Endodermal cell (in vitro differentiated cells): Measurements from ENCODE around the gene NOC4L. TPM values are rescaled to one million over a fixed set of nuclear protein-coding genes. Genes with fewer than 3 reads are reported as not detected.

Experiments
- DNase-seq: peaks from one replicate; pipeline ENCODE4 v3.0.0-alpha.2; 2017
- H3K27ac ChIP-seq: 2 replicates; pipeline ENCODE4 v1.5.1; 2013; ENCODE audit warnings: mild to moderate bottlenecking, low read depth, low read length, moderate library complexity
- H3K27me3 ChIP-seq: 2 replicates; pipeline ENCODE4 v1.6.1; 2013; ENCODE audit warnings: mild to moderate bottlenecking, low read length, moderate library complexity; ENCODE audit not compliant: insufficient read depth, control insufficient read depth, poor library complexity, severe bottlenecking
- H3K36me3 ChIP-seq: 2 replicates; pipeline ENCODE4 v1.7.0; 2013; ENCODE audit warnings: mild to moderate bottlenecking, low read length, moderate library complexity; ENCODE audit not compliant: control insufficient read depth, insufficient read depth
- H3K4me1 ChIP-seq: one replicate; pipeline ENCODE4 v1.7.0; 2013; ENCODE audit warnings: low read length; ENCODE audit not compliant: control insufficient read depth, insufficient read depth
- H3K4me3 ChIP-seq: 2 replicates; pipeline ENCODE4 v1.5.1; 2013; ENCODE audit warnings: mild to moderate bottlenecking, low read length, moderate library complexity
- H3K9ac ChIP-seq: 2 replicates; pipeline ENCODE4 v1.6.1; 2013; ENCODE audit warnings: mild to moderate bottlenecking, low read length, moderate library complexity; ENCODE audit not compliant: poor library complexity, severe bottlenecking; ENCODE audit errors: extremely low read depth
- H3K9me3 ChIP-seq: 2 replicates; pipeline ENCODE4 v1.6.1; 2013; ENCODE audit warnings: mild to moderate bottlenecking, low read length, moderate library complexity; ENCODE audit not compliant: control insufficient read depth
- H3K27ac Mint-ChIP-seq: 2 replicates; pipeline ENCODE4 v1.8.0; 2020; ENCODE audit warnings: mixed read lengths
- H3K27me3 Mint-ChIP-seq: 2 replicates; pipeline ENCODE4 v1.8.0; 2021; ENCODE audit warnings: mild to moderate bottlenecking, mixed read lengths; ENCODE audit not compliant: insufficient read depth
- H3K36me3 Mint-ChIP-seq: 2 replicates; pipeline ENCODE4 v1.8.0; 2020; ENCODE audit warnings: low read depth, mixed read lengths
- H3K4me1 Mint-ChIP-seq: 2 replicates; pipeline ENCODE4 v1.8.0; 2020; ENCODE audit warnings: mixed read lengths
- H3K4me3 Mint-ChIP-seq: 2 replicates; pipeline ENCODE4 v1.8.0; 2020; ENCODE audit warnings: mild to moderate bottlenecking, moderate library complexity, mixed read lengths
- H3K9me3 Mint-ChIP-seq: 2 replicates; pipeline ENCODE4 v1.8.0; 2020; ENCODE audit warnings: mild to moderate bottlenecking, mixed read lengths
- CTCF ChIP-seq: fragments of 200-600 bp; sonication (generic); conservative IDR thresholded peaks from 2 replicates; pipeline ENCODE4 v1.5.0; 2021; ENCODE audit warnings: antibody characterized with exemption, mild to moderate bottlenecking
- WGBS, 2 experiments: methylation state at CpG; one replicate each; pipeline versions ENCODE4 v1.1.5 to v1.1.7; 2013; ENCODE audit warnings: missing lambda C conversion rate in 2 of 2, mixed read lengths in 1 of 2; ENCODE audit not compliant: insufficient coverage in 1 of 2, insufficient read length in 1 of 2; 5-methylcytosine and 5-hydroxymethylcytosine counted together
- total RNA-seq, 2 donors: library from RNA; stranded (reverse); fragmentation: NEBNext Ultra II Directional in 1 of 2; extraction: Animal tissue kit (Norgen Biotek cat#: 25700) in 1 of 2; gene quantifications; 2 replicates in 1 of 2; 3 replicates in 1 of 2; pipeline ENCODE4 v1.2.1, GENCODE V29; 2021

NOC4L gene
- total RNA-seq, 2 donors from 2014 or later = 22.7 to 32.7 TPM

DNA sequence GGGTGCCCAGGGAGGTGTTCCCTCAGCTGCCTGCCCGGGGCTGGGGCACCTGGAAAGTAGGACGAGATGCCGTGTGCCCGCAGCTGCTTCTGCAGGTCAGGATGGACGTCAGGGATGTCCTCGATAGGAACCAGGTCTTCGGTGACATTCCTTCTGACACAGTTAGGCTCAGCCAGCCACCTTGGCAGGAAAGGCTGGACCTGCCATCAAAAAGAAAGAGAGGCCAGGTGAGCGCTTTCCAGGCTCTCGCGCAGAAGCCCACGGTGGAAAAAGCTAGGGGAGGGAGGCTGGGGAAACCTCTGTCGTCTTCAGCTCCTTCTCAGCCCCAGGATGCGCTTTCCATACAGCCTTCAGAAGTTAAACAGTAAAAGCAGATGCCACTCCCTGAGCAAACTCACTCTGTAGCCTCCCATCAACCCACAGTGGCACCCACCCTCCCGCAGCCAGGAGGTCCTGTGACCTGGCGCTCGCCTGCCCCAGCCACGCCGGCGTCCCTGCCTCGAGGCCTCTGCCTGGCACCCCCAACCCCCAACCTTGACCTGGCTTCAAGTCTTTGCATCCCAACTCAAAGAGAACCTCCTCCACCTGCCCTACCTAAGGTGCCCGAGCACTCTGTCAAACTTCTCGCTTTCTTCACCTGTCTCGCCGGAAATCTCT is 1.4 kb upstream of the NOC4L start:
- peak overlapping the region; percentile 78 for H3K4me3 Mint-ChIP-seq
- WGBS, 2 experiments = 88 to 91% methylated on average over 14 to 24 of the region's 24 CpGs
- Histone ChIP-seq H3K9me3 (no peaks in the 10 kb centered on the region), H3K27me3 (no peaks in the 10 kb centered on the region), H3K27ac (no peak overlapping the region), H3K4me3 (peak overlapping the region; percentile 83), H3K36me3 (peaks cover 41% of the 10 kb centered on the region), H3K4me1 (peaks cover 2% of the 10 kb centered on the region), H3K9ac (peak overlapping the region; percentile 20)
- peak overlapping the region; percentile 78 for H3K27ac Mint-ChIP-seq
- peaks cover 5% of the 10 kb centered on the region for H3K27me3 Mint-ChIP-seq
- peaks cover 9% of the 10 kb centered on the region for H3K4me1 Mint-ChIP-seq
- DNase-seq = peak; percentile 49
- no peaks in the 10 kb centered on the region for H3K9me3 Mint-ChIP-seq
- H3K36me3 Mint-ChIP-seq = peaks cover 42% of the 10 kb centered on the region
- no peak for TF ChIP-seq CTCF

DNA sequence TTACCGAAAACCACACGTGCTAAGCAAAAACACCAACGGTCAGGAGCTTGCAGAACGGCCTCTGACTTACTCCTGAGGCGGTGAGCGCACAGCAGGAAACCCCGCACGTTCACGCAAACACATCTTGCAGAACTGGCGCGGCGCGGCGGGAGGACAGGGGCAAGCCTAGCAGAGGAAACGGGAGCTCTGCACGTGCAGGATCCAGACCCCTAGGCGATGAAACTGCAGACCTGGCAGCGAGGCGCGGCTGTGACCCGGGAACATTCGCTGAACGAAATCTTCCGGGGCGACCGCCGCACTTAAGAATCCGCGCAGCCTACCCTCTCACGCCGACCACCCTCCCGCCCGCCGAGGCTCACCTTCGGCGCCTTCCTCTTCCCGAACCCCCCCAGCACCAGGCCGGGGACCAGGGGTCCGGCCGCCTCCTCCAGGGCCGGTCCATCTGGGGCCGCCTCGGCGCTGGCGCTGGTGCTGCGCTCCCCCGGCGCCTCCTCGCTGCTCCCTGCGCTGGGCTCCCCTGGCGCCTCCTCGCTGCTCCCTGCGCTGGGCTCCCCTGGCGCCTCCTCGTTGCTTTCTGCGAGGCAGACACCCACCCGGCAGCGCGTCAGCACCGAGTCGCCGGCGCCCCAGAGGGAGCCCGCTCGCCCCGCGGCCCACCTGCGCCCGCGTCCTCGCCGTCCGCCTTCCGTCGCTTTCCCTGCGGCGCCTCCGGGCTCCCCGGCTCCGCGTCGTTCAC is 753 bp upstream of the NOC4L start:
- Mint-ChIP-seq H3K4me1 (peaks cover 9% of the 10 kb centered on the region), H3K9me3 (peaks cover 2% of the 10 kb centered on the region), H3K4me3 (peak overlapping the region; percentile 78), H3K27ac (peak overlapping the region; percentile 78), H3K27me3 (peaks cover 2% of the 10 kb centered on the region), H3K36me3 (peaks cover 44% of the 10 kb centered on the region)
- Histone ChIP-seq H3K27ac (no peak overlapping the region), H3K36me3 (peaks cover 41% of the 10 kb centered on the region), H3K27me3 (no peaks in the 10 kb centered on the region), H3K9me3 (no peaks in the 10 kb centered on the region), H3K4me1 (peaks cover 2% of the 10 kb centered on the region), H3K4me3 (peak overlapping the region; percentile 83), H3K9ac (peak overlapping the region; percentile 20)
- DNase-seq = peak; percentile 63
- no peak for TF ChIP-seq CTCF
- 4 to 7% methylated on average over 28 to 82 of the region's 82 CpGs for WGBS, 2 experiments

GRCh38 chr12:132144810-132145168 is 532 bp downstream of the NOC4L start:
- peaks cover 9% of the 10 kb centered on the region for H3K4me1 Mint-ChIP-seq
- H3K27ac Mint-ChIP-seq = peak overlapping the region; percentile 77
- H3K27me3 Mint-ChIP-seq = peaks cover 2% of the 10 kb centered on the region
- H3K4me3 Mint-ChIP-seq = peak overlapping the region; percentile 78
- Histone ChIP-seq H3K36me3 (peaks cover 33% of the 10 kb centered on the region), H3K9ac (peak overlapping the region; percentile 75), H3K9me3 (no peaks in the 10 kb centered on the region), H3K4me3 (peak overlapping the region; percentile 82), H3K27me3 (no peaks in the 10 kb centered on the region), H3K27ac (peak overlapping the region; percentile 77), H3K4me1 (peaks cover 2% of the 10 kb centered on the region)
- WGBS, 2 experiments = 7 to 8% methylated on average over 13 to 17 of the region's 17 CpGs
- H3K36me3 Mint-ChIP-seq = peaks cover 37% of the 10 kb centered on the region
- H3K9me3 Mint-ChIP-seq = peaks cover 2% of the 10 kb centered on the region
- no peak for DNase-seq
- no peak for TF ChIP-seq CTCF
